GM23338 (cell line): ENCODE measurements around the gene PIK3R5. TPM values are rescaled to one million over a fixed set of nuclear protein-coding genes. Genes with fewer than 3 reads are reported as not detected.
A peak's percentile ranks its signal among the peaks of the same experiment; 100 is the strongest.
"Not testable (repeated sequence)": the region's sequence is repeated elsewhere in the genome, so short reads cannot be mapped to it uniquely, and the experiment has no call there.

ENCODE experiments used
- ATAC-seq: fragments of 200-7000 bp; cut with Tn5 transposase; 3 replicates; pipeline ENCODE4 v1.9.1; 2020
- DNase-seq: peaks from one replicate; pipeline ENCODE4 v3.0.0-alpha.2; 2015; ENCODE audit warnings: low spot score
- H2AFZ ChIP-seq: fragments of 200-600 bp; sonication (generic); 2 replicates; pipeline ENCODE4 v1.8.0; 2016; ENCODE audit warnings: antibody characterized with exemption, mild to moderate bottlenecking, moderate library complexity
- H3F3A ChIP-seq: fragments of 200-600 bp; sonication (generic); replicated peaks from 2 replicates; pipeline ENCODE4 v1.8.0; 2017; ENCODE audit warnings: antibody characterized with exemption, mixed run types, low read depth
- H3K27ac ChIP-seq: fragments of 200-600 bp; sonication (generic); 2 replicates; pipeline ENCODE4 v1.6.1; 2016; ENCODE audit warnings: low read depth
- H3K27me3 ChIP-seq: fragments of 200-600 bp; sonication (generic); 2 replicates; pipeline ENCODE4 v1.8.0; 2016; ENCODE audit warnings: mild to moderate bottlenecking, mixed run types, moderate library complexity; ENCODE audit not compliant: insufficient read depth
- H3K36me3 ChIP-seq: fragments of 200-600 bp; sonication (generic); 2 replicates; pipeline ENCODE4 v1.8.0; 2016; ENCODE audit warnings: mild to moderate bottlenecking; ENCODE audit not compliant: insufficient read depth
- H3K4me1 ChIP-seq: fragments of 200-600 bp; sonication (generic); 2 replicates; pipeline ENCODE4 v1.8.0; 2016; ENCODE audit warnings: mild to moderate bottlenecking, moderate library complexity; ENCODE audit not compliant: insufficient read depth
- H3K4me2 ChIP-seq: fragments of 200-600 bp; sonication (generic); 2 replicates; pipeline ENCODE4 v1.7.1; 2017; ENCODE audit warnings: mixed run types
- H3K4me3 ChIP-seq: fragments of 200-600 bp; sonication (generic); 2 replicates; pipeline ENCODE4 v1.6.1; 2016; ENCODE audit warnings: mixed run types
- H3K79me2 ChIP-seq: fragments of 200-600 bp; sonication (generic); replicated peaks from 2 replicates; pipeline ENCODE4 v1.8.0; 2017; ENCODE audit warnings: mild to moderate bottlenecking; ENCODE audit not compliant: insufficient read depth
- H3K9me2 ChIP-seq: fragments of 200-600 bp; sonication (generic); 2 replicates; pipeline ENCODE4 v1.8.0; 2017; ENCODE audit not compliant: insufficient read depth
- H4K20me1 ChIP-seq: fragments of 200-600 bp; sonication (generic); replicated peaks from 2 replicates; pipeline ENCODE4 v1.8.0; 2017; ENCODE audit warnings: mild to moderate bottlenecking; ENCODE audit not compliant: insufficient read depth
- H3K27ac Mint-ChIP-seq: 2 replicates; pipeline ENCODE4 v1.8.0; 2020; ENCODE audit warnings: inconsistent platforms, mild to moderate bottlenecking, moderate library complexity, mixed read lengths
- H3K27me3 Mint-ChIP-seq: 3 replicates; pipeline ENCODE4 v1.8.0; 2022; ENCODE audit warnings: low read depth, mild to moderate bottlenecking, moderate library complexity, mixed read lengths, inconsistent platforms; ENCODE audit not compliant: insufficient read depth, poor library complexity
- H3K36me3 Mint-ChIP-seq: 3 replicates; pipeline ENCODE4 v1.8.0; 2021; ENCODE audit warnings: low read depth, mild to moderate bottlenecking, inconsistent platforms, moderate library complexity, mixed read lengths
- H3K4me1 Mint-ChIP-seq: 3 replicates; pipeline ENCODE4 v1.8.0; 2020; ENCODE audit warnings: mild to moderate bottlenecking, inconsistent platforms, mixed read lengths
- H3K4me3 Mint-ChIP-seq: 3 replicates; pipeline ENCODE4 v1.8.0; 2021; ENCODE audit warnings: moderate library complexity, mild to moderate bottlenecking, inconsistent platforms, mixed read lengths
- H3K9me3 Mint-ChIP-seq: 3 replicates; pipeline ENCODE4 v1.8.0; 2020; ENCODE audit warnings: moderate library complexity, mild to moderate bottlenecking, inconsistent platforms, mixed read lengths
- CTCF ChIP-seq, 2 experiments: fragments of 200-600 bp in 1 of 2; sonication (generic) in 1 of 2; conservative IDR thresholded peaks; 2 replicates each; pipeline versions ENCODE4 v1.5.1 to v1.6.1; 2016 to 2017; ENCODE audit warnings: antibody characterized with exemption in 2 of 2, low read depth in 2 of 2, mild to moderate bottlenecking in 2 of 2, moderate library complexity in 1 of 2
- NANOG ChIP-seq: IDR thresholded peaks from 2 replicates; pipeline ENCODE4 v1.6.1; 2016; ENCODE audit warnings: antibody characterized with exemption, borderline replicate concordance
- ZNF331 ChIP-seq: fragments of 250-450 bp; sonication (Bioruptor Pico); IDR thresholded peaks from 2 replicates; pipeline ENCODE4 v1.5.0; 2020; ENCODE audit warnings: low read depth, mild to moderate bottlenecking, moderate library complexity
- polyA plus RNA-seq: library from polyadenylated mRNA; unstranded; fragments of >200 nt; fragmentation: Nextera tagmentation; extraction: Ambion mirVana; gene quantifications from 2 replicates; pipeline ENCODE4 v1.2.1, GENCODE V29; 2016
- total RNA-seq: library from RNA; depleted of rRNA; stranded (reverse); fragments of >200 nt; shearing (Covaris generic); gene quantifications from 2 replicates; pipeline ENCODE4 v1.2.3, GENCODE V29; 2014

The PIK3R5 gene
- total and polyA plus RNA-seq, 2 experiments from 2014 or later = 1.7 to 9.4 TPM

GRCh38 chr17:8994319-8994718 is 28.8 kb upstream of the PIK3R5 start:
- Mint-ChIP-seq H3K4me1 (peaks cover 15% of the 10 kb centered on the region), H3K36me3 (no peaks in the 10 kb centered on the region), H3K27me3 (peaks cover 8% of the 10 kb centered on the region), H3K9me3 (peaks cover 5% of the 10 kb centered on the region; the same call in 2 of the 3 replicates), H3K27ac (no peak overlapping the region), H3K4me3 (no peak overlapping the region)
- Histone ChIP-seq H3K4me3 (no peak overlapping the region), H3K4me1 (peaks cover 6% of the 10 kb centered on the region; the same call in 1 of the 2 replicates), H3K9me2 (no peaks in the 10 kb centered on the region), H3K36me3 (no peaks in the 10 kb centered on the region), H3K4me2 (no peak overlapping the region), H3F3A (no peaks in the 10 kb centered on the region), H3K27ac (no peak overlapping the region), H4K20me1 (no peaks in the 10 kb centered on the region), H2AFZ (no peak overlapping the region), H3K27me3 (no peaks in the 10 kb centered on the region), H3K79me2 (no peaks in the 10 kb centered on the region)
- ATAC-seq = peak; percentile 80
- peak; percentile 91 for DNase-seq
- TF ChIP-seq ZNF331 (CRISPR knock-in tag) (no peak), CTCF (conservative IDR thresholded peaks at IDR 0.05; ENCODE audit: low read depth in 2 of 2) (peak; percentile 92 to 96)

GRCh38 chr17:8991514-8992285 is 26.2 kb upstream of the PIK3R5 start:
- Mint-ChIP-seq H3K4me3 (no peak overlapping the region), H3K36me3 (no peaks in the 10 kb centered on the region), H3K4me1 (peaks cover 15% of the 10 kb centered on the region), H3K27ac (no peak overlapping the region), H3K27me3 (peaks cover 4% of the 10 kb centered on the region), H3K9me3 (peaks cover 12% of the 10 kb centered on the region)
- ATAC-seq (peak; percentile 88), DNase-seq (peak; percentile 95)
- TF ChIP-seq NANOG (no peak), CTCF (conservative IDR thresholded peaks at IDR 0.05; ENCODE audit: low read depth in 2 of 2) (peak; percentile 87 to 93)
- H3K4me3 ChIP-seq = no peak overlapping the region
- no peaks in the 10 kb centered on the region for H4K20me1 ChIP-seq
- H3K9me2 ChIP-seq = no peaks in the 10 kb centered on the region
- peak overlapping the region; percentile 82 for H2AFZ ChIP-seq
- H3K36me3 ChIP-seq = no peaks in the 10 kb centered on the region
- no peak overlapping the region for H3K27ac ChIP-seq
- H3K27me3 ChIP-seq = no peaks in the 10 kb centered on the region
- H3F3A ChIP-seq = no peaks in the 10 kb centered on the region
- no peak overlapping the region for H3K4me2 ChIP-seq
- no peaks in the 10 kb centered on the region for H3K79me2 ChIP-seq
- peaks cover 6% of the 10 kb centered on the region; the same call in 1 of the 2 replicates for H3K4me1 ChIP-seq

- not testable (repeated sequence) for H3K27me3 ChIP-seq, H3K4me3 Mint-ChIP-seq, H3F3A ChIP-seq, H2AFZ ChIP-seq, DNase-seq, H3K27me3 Mint-ChIP-seq, H3K36me3 Mint-ChIP-seq, H3K27ac ChIP-seq, H3K4me2 ChIP-seq, H3K4me1 ChIP-seq, H3K27ac Mint-ChIP-seq, H3K36me3 ChIP-seq, H4K20me1 ChIP-seq, ATAC-seq, H3K4me3 ChIP-seq, H3K79me2 ChIP-seq, H3K9me2 ChIP-seq, H3K4me1 Mint-ChIP-seq
- H3K9me3 Mint-ChIP-seq = peaks cover 18% of the 10 kb centered on the region
Observed at GRCh38 chr17:8988263-8988935, 22.9 kb upstream of the PIK3R5 start.
